MCF 10A (cell line): ENCODE measurements around the gene SEPTIN11. TPM values are rescaled to one million over a fixed set of nuclear protein-coding genes. Genes with fewer than 3 reads are reported as not detected.

Experiments used
- BruUV-seq: library from RNA; stranded (reverse); fragments of 400-500 nt; replicated peaks from 2 replicates; lab custom pipeline; 2021; lab: Mats Ljungman, UMichigan
- CTCF ChIA-PET: fragments of 300-600 bp; sonication (Branson Sonifier 250); formaldehyde crosslinking; extraction: SDS; loops from one replicate; lab custom pipeline; 2021; ENCODE audit warnings: antibody characterized with exemption, inconsistent platforms; lab: Yijun Ruan, JAX
- POLR2A ChIA-PET: fragments of 300-600, 350-650 bp; sonication (Branson Sonifier 250); formaldehyde crosslinking; extraction: SDS; loops from one replicate; lab custom pipeline; 2020; ENCODE audit warnings: antibody characterized with exemption, inconsistent platforms; lab: Yijun Ruan, JAX
- DNase-seq: peaks from one replicate; pipeline ENCODE4 v3.0.0-alpha.2; 2018; ENCODE audit not compliant: unreplicated experiment
- H3K27ac Mint-ChIP-seq: one replicate; pipeline ENCODE4 v1.8.0; 2022; ENCODE audit warnings: mild to moderate bottlenecking, low read depth, mixed read lengths; ENCODE audit not compliant: unreplicated experiment
- H3K27me3 Mint-ChIP-seq: one replicate; pipeline ENCODE4 v1.8.0; 2022; ENCODE audit warnings: mixed read lengths; ENCODE audit not compliant: insufficient read depth, unreplicated experiment
- H3K36me3 Mint-ChIP-seq: one replicate; pipeline ENCODE4 v1.8.0; 2022; ENCODE audit warnings: mild to moderate bottlenecking, moderate library complexity, mixed read lengths; ENCODE audit not compliant: insufficient read depth, unreplicated experiment
- H3K4me1 Mint-ChIP-seq: one replicate; pipeline ENCODE4 v1.8.0; 2022; ENCODE audit warnings: mixed read lengths; ENCODE audit not compliant: insufficient read depth, unreplicated experiment
- H3K4me3 Mint-ChIP-seq: one replicate; pipeline ENCODE4 v1.8.0; 2022; ENCODE audit warnings: mild to moderate bottlenecking, moderate library complexity, mixed read lengths; ENCODE audit not compliant: unreplicated experiment
- H3K9me3 Mint-ChIP-seq: one replicate; pipeline ENCODE4 v1.8.0; 2022; ENCODE audit warnings: mixed read lengths; ENCODE audit not compliant: unreplicated experiment
- CTCF ChIP-seq: fragments of 200-600 bp; IDR thresholded peaks from one replicate; pipeline ENCODE4 v1.8.0; 2022; ENCODE audit warnings: antibody characterized with exemption, mild to moderate bottlenecking; ENCODE audit not compliant: unreplicated experiment
- intact Hi-C: fragments of 100-400 bp; cut with micrococcal nuclease; formaldehyde crosslinking; loops from 2 replicates; pipeline ENCODE4 v1.14.1; 2022
- total RNA-seq: library from RNA; stranded (reverse); gene quantifications from 2 replicates; pipeline ENCODE4 v1.2.3, GENCODE V29; 2022

The SEPTIN11 gene
- total RNA-seq, 1 experiment from 2014 or later = 82.7 TPM

GRCh38 chr4:76953956-76954355 lies 4.4 kb downstream of the SEPTIN11 start:
- ChIA-PET POLR2A (interaction anchor here (1.2 to 1.9 kb wide), 3 partner anchors 32 to 172 kb away, joined by 3 to 5 read pairs (median 5); no protein-coding TSS in a partner anchor), CTCF (interaction anchor here (0.7 kb wide), 1 partner anchor 449 kb away, joined by 3 read pairs; no protein-coding TSS in a partner anchor)
- peaks cover 3% of the 10 kb centered on the region for H3K36me3 Mint-ChIP-seq
- no peak for DNase-seq
- no peak overlapping the region for H3K27ac Mint-ChIP-seq
- intact Hi-C loops = loop anchor here (5.0 to 10.0 kb wide), 2 partner anchors 199 to 203 kb away; partner anchors contain the start of gene CCNG2
- TF ChIP-seq CTCF = no peak
- H3K27me3 Mint-ChIP-seq = no peaks in the 10 kb centered on the region
- no peaks in the 10 kb centered on the region for H3K9me3 Mint-ChIP-seq
- H3K4me1 Mint-ChIP-seq = peaks cover 33% of the 10 kb centered on the region
- H3K4me3 Mint-ChIP-seq = no peak overlapping the region
- no TSS peak for BruUV-seq

- BruUV-seq = no TSS peak
- ChIA-PET POLR2A (interaction anchor here (0.7 to 1.9 kb wide), 7 partner anchors 11 to 173 kb away, joined by 3 to 5 read pairs (median 3); no protein-coding TSS in a partner anchor), CTCF (interaction anchor here (0.6 to 0.7 kb wide), 2 partner anchors 151 to 450 kb away, joined by 3 read pairs; no protein-coding TSS in a partner anchor)
- Mint-ChIP-seq H3K27me3 (no peaks in the 10 kb centered on the region), H3K27ac (peak overlapping the region; percentile 77), H3K4me3 (no peak overlapping the region), H3K9me3 (no peaks in the 10 kb centered on the region), H3K4me1 (peaks cover 33% of the 10 kb centered on the region), H3K36me3 (peaks cover 6% of the 10 kb centered on the region)
- intact Hi-C loops = loop anchor here (5.0 to 10.0 kb wide), 2 partner anchors 200 to 203 kb away; partner anchors contain the start of gene CCNG2
- no peak for DNase-seq
- TF ChIP-seq CTCF = no peak
Observed at GRCh38 chr4:76954489-76954888, 4.9 kb downstream of the SEPTIN11 start.

- DNase-seq = peak; percentile 91
- ChIA-PET CTCF (no interaction called here), POLR2A (interaction anchor here (0.7 to 1.9 kb wide), 9 partner anchors 11 to 174 kb away, joined by 3 to 5 read pairs (median 4); no protein-coding TSS in a partner anchor)
- TF ChIP-seq CTCF = no peak
- H3K27me3 Mint-ChIP-seq = no peaks in the 10 kb centered on the region
- H3K4me1 Mint-ChIP-seq = peaks cover 33% of the 10 kb centered on the region
- H3K27ac Mint-ChIP-seq = peak overlapping the region; percentile 40
- intact Hi-C loops = loop anchor here (10.0 kb wide), 1 partner anchor 200 kb away; no protein-coding TSS in a partner anchor
- no peaks in the 10 kb centered on the region for H3K9me3 Mint-ChIP-seq
- BruUV-seq = no TSS peak
- peaks cover 6% of the 10 kb centered on the region for H3K36me3 Mint-ChIP-seq
- H3K4me3 Mint-ChIP-seq = peak overlapping the region; percentile 6
Observed at GRCh38 chr4:76955182-76955581, 5.6 kb downstream of the SEPTIN11 start.

GRCh38 chr4:76957004-76957738 lies 7.6 kb downstream of the SEPTIN11 start:
- Mint-ChIP-seq H3K9me3 (no peaks in the 10 kb centered on the region), H3K27ac (no peak overlapping the region), H3K27me3 (no peaks in the 10 kb centered on the region), H3K36me3 (peaks cover 6% of the 10 kb centered on the region), H3K4me1 (peaks cover 25% of the 10 kb centered on the region), H3K4me3 (no peak overlapping the region)
- BruUV-seq = no TSS peak
- POLR2A ChIA-PET = interaction anchor here (1.9 kb wide), 1 partner anchor 15 kb away, joined by 5 read pairs; no protein-coding TSS in a partner anchor
- TF ChIP-seq CTCF = no peak
- intact Hi-C loops = loop anchor here (10.0 kb wide), 1 partner anchor 202 kb away; no protein-coding TSS in a partner anchor
- CTCF ChIA-PET = interaction anchor here (1.3 kb wide), 1 partner anchor 86 kb away, joined by 3 read pairs; no protein-coding TSS in a partner anchor
- DNase-seq = no peak
